Endothelial cell of umbilical vein (primary cell): Measurements from ENCODE around the gene NGRN.

Source experiments
- EZH2 ChIP-seq: IDR thresholded peaks from 2 replicates; pipeline ENCODE4 v1.6.1; 2012; ENCODE audit warnings: borderline replicate concordance, low read depth, mild to moderate bottlenecking, moderate library complexity, low read length, inconsistent platforms; ENCODE audit not compliant: severe bottlenecking
- FOS ChIP-seq: IDR thresholded peaks from 2 replicates; pipeline ENCODE4 v1.6.1; 2011; ENCODE audit warnings: mild to moderate bottlenecking, low read length, moderate library complexity, borderline replicate concordance; ENCODE audit not compliant: insufficient read depth
- JUN ChIP-seq: IDR thresholded peaks from 2 replicates; pipeline ENCODE4 v1.6.1; 2011; ENCODE audit warnings: borderline replicate concordance, low read depth; ENCODE audit not compliant: insufficient read length, insufficient read depth
- MAX ChIP-seq: IDR thresholded peaks from 2 replicates; pipeline ENCODE4 v1.6.1; 2011; ENCODE audit not compliant: insufficient read depth, insufficient read length
- MYC ChIP-seq: IDR thresholded peaks from one replicate; pipeline ENCODE4 v1.6.1; 2011; ENCODE audit warnings: mild to moderate bottlenecking, low read depth, low read length
- POLR2A ChIP-seq: IDR thresholded peaks from 2 replicates; pipeline ENCODE4 v1.6.1; 2012; ENCODE audit warnings: low read depth, mild to moderate bottlenecking, control low read depth, low read length
- POLR2AphosphoS5 ChIP-seq: IDR thresholded peaks from 2 replicates; pipeline ENCODE4 v1.6.1; 2012; ENCODE audit warnings: low read depth, mild to moderate bottlenecking, control low read depth, low read length, moderate library complexity; ENCODE audit not compliant: insufficient read depth
- TF ChIP-seq, protein P1 (sequence below), 2 donors: IDR thresholded peaks; 1 replicate in 1 of 2; 2 replicates in 1 of 2; pipeline ENCODE4 v1.5.1; 2011; ENCODE audit warnings: low read length in 2 of 2, mild to moderate bottlenecking in 2 of 2, moderate library complexity in 2 of 2, control low read depth in 1 of 2, inconsistent platforms in 1 of 2, low read depth in 1 of 2; ENCODE audit not compliant: insufficient read depth in 1 of 2; ENCODE audit errors: extremely low read depth in 1 of 2

- TF ChIP-seq POLR2A (no peak), MAX (no peak), POLR2AphosphoS5 (no peak), EZH2 (no peak), FOS (peak; percentile 97), MYC (no peak), JUN (peak; percentile 74)
- TF ChIP-seq, protein P1, sequence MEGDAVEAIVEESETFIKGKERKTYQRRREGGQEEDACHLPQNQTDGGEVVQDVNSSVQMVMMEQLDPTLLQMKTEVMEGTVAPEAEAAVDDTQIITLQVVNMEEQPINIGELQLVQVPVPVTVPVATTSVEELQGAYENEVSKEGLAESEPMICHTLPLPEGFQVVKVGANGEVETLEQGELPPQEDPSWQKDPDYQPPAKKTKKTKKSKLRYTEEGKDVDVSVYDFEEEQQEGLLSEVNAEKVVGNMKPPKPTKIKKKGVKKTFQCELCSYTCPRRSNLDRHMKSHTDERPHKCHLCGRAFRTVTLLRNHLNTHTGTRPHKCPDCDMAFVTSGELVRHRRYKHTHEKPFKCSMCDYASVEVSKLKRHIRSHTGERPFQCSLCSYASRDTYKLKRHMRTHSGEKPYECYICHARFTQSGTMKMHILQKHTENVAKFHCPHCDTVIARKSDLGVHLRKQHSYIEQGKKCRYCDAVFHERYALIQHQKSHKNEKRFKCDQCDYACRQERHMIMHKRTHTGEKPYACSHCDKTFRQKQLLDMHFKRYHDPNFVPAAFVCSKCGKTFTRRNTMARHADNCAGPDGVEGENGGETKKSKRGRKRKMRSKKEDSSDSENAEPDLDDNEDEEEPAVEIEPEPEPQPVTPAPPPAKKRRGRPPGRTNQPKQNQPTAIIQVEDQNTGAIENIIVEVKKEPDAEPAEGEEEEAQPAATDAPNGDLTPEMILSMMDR (IDR thresholded peaks at IDR 0.05; ENCODE audit: extremely low read depth in 1 of 2, insufficient read depth in 1 of 2, low read depth in 1 of 2, low read length in 2 of 2), result no peak
Measured at GRCh38 chr15:90261811-90262210, 3.7 kb upstream of the NGRN start.
